Measurements from ENCODE around the gene PRDM16.

GRCh38 chr1:3225661-3226060 lies 156.7 kb downstream of the PRDM16 start:
- TF ChIP-seq MAX (IDR thresholded peaks at IDR 0.05; ENCODE audit: low read depth, low read length) = no peak
- TF ChIP-seq, protein P1, sequence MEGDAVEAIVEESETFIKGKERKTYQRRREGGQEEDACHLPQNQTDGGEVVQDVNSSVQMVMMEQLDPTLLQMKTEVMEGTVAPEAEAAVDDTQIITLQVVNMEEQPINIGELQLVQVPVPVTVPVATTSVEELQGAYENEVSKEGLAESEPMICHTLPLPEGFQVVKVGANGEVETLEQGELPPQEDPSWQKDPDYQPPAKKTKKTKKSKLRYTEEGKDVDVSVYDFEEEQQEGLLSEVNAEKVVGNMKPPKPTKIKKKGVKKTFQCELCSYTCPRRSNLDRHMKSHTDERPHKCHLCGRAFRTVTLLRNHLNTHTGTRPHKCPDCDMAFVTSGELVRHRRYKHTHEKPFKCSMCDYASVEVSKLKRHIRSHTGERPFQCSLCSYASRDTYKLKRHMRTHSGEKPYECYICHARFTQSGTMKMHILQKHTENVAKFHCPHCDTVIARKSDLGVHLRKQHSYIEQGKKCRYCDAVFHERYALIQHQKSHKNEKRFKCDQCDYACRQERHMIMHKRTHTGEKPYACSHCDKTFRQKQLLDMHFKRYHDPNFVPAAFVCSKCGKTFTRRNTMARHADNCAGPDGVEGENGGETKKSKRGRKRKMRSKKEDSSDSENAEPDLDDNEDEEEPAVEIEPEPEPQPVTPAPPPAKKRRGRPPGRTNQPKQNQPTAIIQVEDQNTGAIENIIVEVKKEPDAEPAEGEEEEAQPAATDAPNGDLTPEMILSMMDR (IDR thresholded peaks at IDR 0.05; ENCODE audit: low read depth, low read length) = no peak
